Prostate gland (tissue), 2 donors: ENCODE results near the gene SESN1.

Experiments
- CTCF ChIP-seq, 4 experiments: fragments of 200-600 bp in 2 of 4; fragments of 450-650 bp in 2 of 4; sonication (generic) in 2 of 4; IDR thresholded peaks; 1 replicate in 3 of 4; 2 replicates in 1 of 4; pipeline ENCODE4 v1.5.1; 2016 to 2019; ENCODE audit warnings: antibody characterized with exemption in 4 of 4, mild to moderate bottlenecking in 2 of 4, moderate library complexity in 2 of 4
- POLR2A ChIP-seq: fragments of 450-650 bp; IDR thresholded peaks from one replicate; pipeline ENCODE4 v1.6.1; 2016; ENCODE audit warnings: antibody characterized with exemption, mild to moderate bottlenecking
- POLR2AphosphoS5 ChIP-seq: sonication (generic); formaldehyde crosslinking; IDR thresholded peaks from one replicate; pipeline ENCODE4 v1.6.1; 2017; ENCODE audit warnings: antibody characterized with exemption

- TF ChIP-seq CTCF (IDR thresholded peaks at IDR 0.05) = no peak
- TF ChIP-seq POLR2A = no peak
- no peak for TF ChIP-seq POLR2AphosphoS5
Measured at GRCh38 chr6:109006818-109007217, 87.8 kb downstream of the SESN1 start.
